Breast epithelium (tissue), 4 donors: Measurements from ENCODE around the gene PAPPA. TPM values are rescaled to one million over a fixed set of nuclear protein-coding genes. Genes with fewer than 3 reads are reported as not detected.

Experiments used
- DNase-seq, 2 donors: peaks; one replicate each; pipeline ENCODE4 v3.0.0-alpha.2; 2019; ENCODE audit warnings: low spot score in 2 of 2
- H3K27ac ChIP-seq, 2 donors: fragments of 200-600 bp; sonication (generic) in 1 of 2; one replicate each; pipeline ENCODE4 v1.5.1; 2016 to 2019; ENCODE audit warnings: mild to moderate bottlenecking in 1 of 2
- H3K27me3 ChIP-seq, 2 donors: fragments of 200-600 bp; sonication (generic) in 1 of 2; one replicate each; pipeline versions ENCODE4 v1.5.1 to v1.6.0; 2017 to 2019; ENCODE audit warnings: control low read depth in 1 of 2, mild to moderate bottlenecking in 1 of 2
- H3K36me3 ChIP-seq: fragments of 200-600 bp; one replicate; pipeline ENCODE4 v1.5.1; 2019
- H3K4me1 ChIP-seq, 2 donors: fragments of 200-600 bp; sonication (generic); one replicate each; pipeline ENCODE4 v1.5.1; 2016 to 2019; ENCODE audit warnings: control low read depth in 1 of 2
- H3K4me3 ChIP-seq, 3 donors: fragments of 200-600 bp; sonication (generic); 1 replicate in 2 of 3; 2 replicates in 1 of 3; pipeline ENCODE4 v1.5.1; 2016 to 2019; ENCODE audit warnings: mild to moderate bottlenecking in 3 of 3, moderate library complexity in 2 of 3
- H3K9me3 ChIP-seq, 2 donors: fragments of 200-600 bp; sonication (generic) in 1 of 2; one replicate each; pipeline ENCODE4 v1.5.1; 2016 to 2019; ENCODE audit warnings: control low read depth in 1 of 2
- CTCF ChIP-seq, 3 donors: fragments of 450-650 bp; IDR thresholded peaks; one replicate each; pipeline ENCODE4 v1.5.1; 2016 to 2017; ENCODE audit warnings: antibody characterized with exemption in 3 of 3, mild to moderate bottlenecking in 3 of 3, moderate library complexity in 3 of 3
- POLR2A ChIP-seq: fragments of 450-650 bp; IDR thresholded peaks from one replicate; pipeline ENCODE4 v1.6.1; 2016; ENCODE audit warnings: antibody characterized with exemption, mild to moderate bottlenecking, moderate library complexity
- POLR2AphosphoS5 ChIP-seq, 3 donors: sonication (generic); formaldehyde crosslinking; IDR thresholded peaks; one replicate each; pipeline ENCODE4 v1.6.1; 2017; ENCODE audit warnings: antibody characterized with exemption in 3 of 3
- intact Hi-C: fragments of 100-400 bp; cut with DNase I; formaldehyde crosslinking; loops from one replicate; pipeline ENCODE4 v1.15.1; 2023; ENCODE audit warnings: low total_unique reads
- total RNA-seq, 3 donors: library from RNA; depleted of rRNA; stranded (reverse); fragments of >200 nt; gene quantifications; one replicate each; pipeline ENCODE4 v1.1.0, GENCODE V29; 2016

The PAPPA gene
- total RNA-seq, 3 donors from 2014 or later = 2.6 to 3.4 (median 3.4) TPM

GRCh38 chr9:116342941-116343340 is 189.3 kb downstream of the PAPPA start:
- Histone ChIP-seq H3K27me3 (no peaks in the 10 kb centered on the region), H3K27ac (no peak overlapping the region), H3K36me3 (no peaks in the 10 kb centered on the region), H3K9me3 (no peaks in the 10 kb centered on the region), H3K4me3 (no peak overlapping the region), H3K4me1 (no peaks in the 10 kb centered on the region)
- intact Hi-C loops = no loop called here
- no peak for TF ChIP-seq POLR2A
- TF ChIP-seq POLR2AphosphoS5 (IDR thresholded peaks at IDR 0.05) = no peak
- no peak for DNase-seq

GRCh38 chr9:116344416-116344815 is 190.8 kb downstream of the PAPPA start:
- no peaks in the 10 kb centered on the region for H3K9me3 ChIP-seq
- no peak overlapping the region for H3K4me3 ChIP-seq
- no peak for TF ChIP-seq CTCF (IDR thresholded peaks at IDR 0.05)
- TF ChIP-seq POLR2AphosphoS5 (IDR thresholded peaks at IDR 0.05) = no peak
- no peak for TF ChIP-seq POLR2A
- no peak for DNase-seq
- H3K36me3 ChIP-seq = no peaks in the 10 kb centered on the region
- H3K27ac ChIP-seq = no peak overlapping the region
- H3K4me1 ChIP-seq = no peaks in the 10 kb centered on the region
- intact Hi-C loops = no loop called here
- no peaks in the 10 kb centered on the region for H3K27me3 ChIP-seq

DNA sequence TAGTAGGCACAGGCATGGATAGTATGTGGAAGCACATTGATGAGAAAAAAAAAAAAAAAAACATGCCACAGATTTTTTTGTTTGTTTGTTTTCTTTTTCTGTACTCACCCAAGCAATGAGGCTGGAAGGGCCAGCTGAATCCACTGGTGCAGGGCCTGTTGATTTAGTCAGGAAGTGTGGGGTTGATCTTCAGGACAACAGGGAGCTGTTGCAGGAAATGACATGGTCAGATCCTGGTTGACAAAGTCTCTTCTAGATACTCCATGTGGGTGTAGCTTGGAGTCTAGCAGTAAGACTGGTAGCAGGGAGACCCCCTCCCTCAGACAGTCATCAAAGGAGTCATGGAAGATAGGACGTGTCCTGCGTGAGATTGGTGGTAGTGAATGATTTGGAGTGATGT is 191.8 kb downstream of the PAPPA start:
- Histone ChIP-seq H3K9me3 (no peaks in the 10 kb centered on the region), H3K4me1 (no peaks in the 10 kb centered on the region), H3K36me3 (no peaks in the 10 kb centered on the region), H3K27me3 (no peaks in the 10 kb centered on the region), H3K4me3 (no peak overlapping the region), H3K27ac (no peak overlapping the region)
- intact Hi-C loops = no loop called here
- TF ChIP-seq CTCF (IDR thresholded peaks at IDR 0.05) (no peak), POLR2AphosphoS5 (IDR thresholded peaks at IDR 0.05) (no peak), POLR2A (no peak)
- no peak for DNase-seq

GRCh38 chr9:116345817-116346216 is 192.2 kb downstream of the PAPPA start:
- no peaks in the 10 kb centered on the region for H3K36me3 ChIP-seq
- no peak overlapping the region for H3K27ac ChIP-seq
- DNase-seq = no peak
- no peak overlapping the region for H3K4me3 ChIP-seq
- no peaks in the 10 kb centered on the region for H3K9me3 ChIP-seq
- no peaks in the 10 kb centered on the region for H3K4me1 ChIP-seq
- intact Hi-C loops = no loop called here
- no peak for TF ChIP-seq POLR2A
- TF ChIP-seq CTCF (IDR thresholded peaks at IDR 0.05) = no peak
- no peak for TF ChIP-seq POLR2AphosphoS5 (IDR thresholded peaks at IDR 0.05)
- no peaks in the 10 kb centered on the region for H3K27me3 ChIP-seq

DNA sequence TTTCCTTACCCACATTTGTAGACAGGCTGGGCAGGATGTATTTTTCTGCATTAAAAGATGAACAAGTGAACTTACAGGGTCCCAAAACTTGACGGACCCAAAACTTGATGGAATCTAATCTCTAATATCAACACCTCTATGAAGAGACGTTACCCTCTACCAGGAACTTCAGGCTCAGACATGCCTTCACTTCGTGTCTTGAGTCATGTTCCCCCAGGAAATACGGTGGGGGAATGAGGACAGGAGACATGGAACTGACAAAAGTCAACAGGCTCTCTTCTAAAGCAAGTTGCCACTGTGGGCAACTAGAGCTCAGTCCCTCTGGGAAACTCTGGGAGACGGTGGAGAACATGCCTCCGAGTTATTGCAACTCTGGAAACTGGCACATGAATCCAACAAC is 196.1 kb downstream of the PAPPA start:
- no peaks in the 10 kb centered on the region for H3K27me3 ChIP-seq
- H3K9me3 ChIP-seq = no peaks in the 10 kb centered on the region
- H3K4me3 ChIP-seq = no peak overlapping the region
- H3K27ac ChIP-seq = no peak overlapping the region
- intact Hi-C loops = no loop called here
- TF ChIP-seq POLR2AphosphoS5 (IDR thresholded peaks at IDR 0.05) (no peak), POLR2A (no peak), CTCF (IDR thresholded peaks at IDR 0.05) (no peak)
- DNase-seq = no peak
- H3K4me1 ChIP-seq = no peaks in the 10 kb centered on the region
- no peaks in the 10 kb centered on the region for H3K36me3 ChIP-seq

DNA sequence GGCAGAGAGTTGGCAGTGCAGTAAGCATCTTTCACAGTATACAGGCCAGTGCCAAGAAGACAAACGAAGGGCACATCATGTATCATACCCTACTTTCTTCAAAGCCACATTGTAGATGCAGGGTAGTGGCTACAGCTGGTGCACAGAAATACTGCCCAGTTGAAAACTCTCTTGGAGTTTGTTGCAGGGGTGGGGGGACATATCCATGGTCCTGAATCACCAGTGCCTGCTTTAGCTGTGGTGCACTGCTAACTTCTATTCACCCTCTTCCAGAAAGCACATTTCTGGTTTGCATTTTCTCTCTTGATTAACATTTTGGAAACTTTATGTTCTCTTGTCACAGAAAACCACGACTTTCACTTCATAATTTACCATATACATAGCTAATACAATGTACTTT is 196.6 kb downstream of the PAPPA start:
- TF ChIP-seq POLR2AphosphoS5 (IDR thresholded peaks at IDR 0.05) (no peak), CTCF (IDR thresholded peaks at IDR 0.05) (no peak), POLR2A (no peak)
- no peaks in the 10 kb centered on the region for H3K36me3 ChIP-seq
- no peaks in the 10 kb centered on the region for H3K9me3 ChIP-seq
- intact Hi-C loops = no loop called here
- H3K4me3 ChIP-seq = no peak overlapping the region
- H3K27ac ChIP-seq = no peak overlapping the region
- no peak for DNase-seq
- no peaks in the 10 kb centered on the region for H3K4me1 ChIP-seq
- no peaks in the 10 kb centered on the region for H3K27me3 ChIP-seq
